SH-SY5Y (cell line): ENCODE measurements around the gene NFATC3.

ENCODE experiments used
- GATA2 ChIP-seq: IDR thresholded peaks from 2 replicates; pipeline ENCODE4 v1.6.1; 2011; ENCODE audit warnings: mild to moderate bottlenecking, low read depth, low read length
- GATA3 ChIP-seq: IDR thresholded peaks from 2 replicates; pipeline ENCODE4 v1.6.1; 2011; ENCODE audit warnings: low read depth, mild to moderate bottlenecking, low read length, moderate library complexity

GRCh38 chr16:68162413-68162812, 77.2 kb downstream of the NFATC3 start:
- TF ChIP-seq GATA2 (no peak), GATA3 (no peak)
